CD4-positive, alpha-beta T cell treated with Interleukin-4 for 4 hours (primary cell): Measurements from ENCODE around the gene XPNPEP3.
A peak's percentile ranks its signal among the peaks of the same experiment; 100 is the strongest.
"Not testable (repeated sequence)": the region's sequence is repeated elsewhere in the genome, so short reads cannot be mapped to it uniquely, and the experiment has no call there.

Source experiments
- DNase-seq: peaks from one replicate; pipeline ENCODE4 v3.0.0-alpha.2; 2020

Gene XPNPEP3

DNA sequence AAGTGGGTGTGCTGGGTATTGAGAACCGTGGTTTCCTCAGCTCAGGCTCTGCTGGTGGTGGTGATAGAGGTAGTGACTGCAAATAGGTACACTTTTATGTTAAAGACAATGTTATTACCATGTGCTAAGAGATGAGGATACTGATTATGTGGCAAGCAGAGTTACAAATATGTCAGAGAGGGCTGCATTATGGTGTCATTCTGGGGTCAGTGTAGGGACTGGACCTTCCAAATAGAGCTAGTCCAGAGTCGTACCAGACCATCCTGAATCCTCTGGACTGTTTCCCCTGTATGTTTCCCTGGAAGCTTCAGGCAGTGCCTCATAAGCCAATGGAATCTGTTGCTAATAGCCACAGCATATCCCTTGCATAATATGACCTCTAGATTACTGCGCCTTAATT, 5.1 kb downstream of the XPNPEP3 start, which contains the start of gene DNAJB7:
Gene DNAJB7, minus strand, starts transcription at position 101 of the 400 bp plus-strand sequence. CDS start 119 bp downstream, outside the sequence.
- DNase-seq = no peak

DNA sequence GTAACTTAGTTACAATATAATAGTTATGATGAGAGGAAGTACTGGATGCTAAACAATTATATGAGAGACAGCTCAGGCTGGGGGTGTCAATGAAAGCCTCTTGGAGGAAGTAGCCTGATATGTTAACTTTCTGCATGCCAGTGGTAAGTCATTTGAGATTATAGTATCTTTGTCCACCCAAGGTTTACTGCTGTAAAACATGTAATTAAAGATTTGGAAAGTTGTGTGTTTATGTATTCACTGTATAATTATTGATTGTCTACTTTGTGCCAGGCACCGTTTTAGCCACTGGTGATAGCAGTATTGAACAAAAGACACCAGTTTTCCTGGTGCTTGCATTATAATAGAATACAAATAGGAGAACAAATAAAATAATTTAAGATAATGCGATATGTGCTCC, 5.6 kb downstream of the XPNPEP3 start:
- DNase-seq = no peak

DNA sequence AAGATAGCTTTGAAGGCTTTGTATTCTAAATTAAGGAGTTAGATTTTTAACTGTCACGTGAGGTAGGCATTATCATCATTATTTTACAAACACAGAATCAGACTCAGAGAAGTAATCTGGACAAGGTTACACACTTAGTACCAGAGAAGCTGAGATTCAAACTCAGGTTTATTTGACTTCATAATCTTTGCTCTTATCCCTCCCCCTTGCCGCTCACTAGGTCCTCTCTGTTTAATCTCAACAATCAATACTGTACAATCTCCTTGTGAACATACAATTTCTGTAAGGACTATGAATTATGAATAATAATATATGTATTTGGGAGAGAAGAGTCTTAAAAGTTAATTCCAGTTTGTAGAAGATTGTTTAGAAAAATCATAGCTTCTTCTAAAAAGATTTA, 10.2 kb downstream of the XPNPEP3 start:
- no peak for DNase-seq

- not testable (repeated sequence) for DNase-seq
Observed at GRCh38 chr22:40868379-40868778, 11.4 kb downstream of the XPNPEP3 start.

DNA sequence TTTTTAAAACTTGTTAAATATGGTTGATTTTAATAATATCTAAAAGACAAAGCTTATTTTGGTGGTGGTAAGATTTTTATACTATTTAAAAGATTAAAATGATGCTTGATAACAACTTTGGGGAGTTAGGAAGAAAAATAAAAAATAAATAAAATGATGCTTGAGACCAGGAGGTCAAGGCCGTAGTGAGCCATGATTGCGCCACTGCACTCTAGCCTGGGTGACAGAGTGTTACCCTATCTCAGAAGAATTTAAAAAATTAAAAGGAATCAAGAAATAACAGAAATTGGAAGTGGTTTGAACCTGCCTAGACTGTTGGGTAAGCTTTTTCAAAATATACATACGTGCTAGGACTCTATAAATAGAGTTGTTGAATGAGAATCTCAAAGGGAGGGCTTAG, 17.1 kb downstream of the XPNPEP3 start:
- DNase-seq = no peak

DNA sequence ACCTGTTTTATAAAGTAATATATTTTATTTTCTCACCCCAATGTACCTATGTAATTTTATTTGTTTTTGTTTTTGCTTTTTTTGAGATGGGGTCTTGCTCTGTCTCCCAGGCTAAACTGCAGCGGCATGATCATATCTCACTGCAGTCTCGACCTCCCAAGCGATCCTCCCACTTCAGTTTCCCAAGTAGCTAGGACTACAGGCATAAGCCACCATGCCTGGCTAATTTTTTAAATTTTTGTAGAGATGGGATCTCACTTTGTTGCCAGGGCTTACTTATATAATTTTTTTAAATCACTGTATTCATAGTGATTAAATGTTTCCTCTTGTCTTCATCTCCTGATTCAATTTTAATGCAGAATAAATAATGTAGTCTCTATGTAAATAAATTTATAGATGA, 18.2 kb downstream of the XPNPEP3 start:
- DNase-seq = no peak

DNA sequence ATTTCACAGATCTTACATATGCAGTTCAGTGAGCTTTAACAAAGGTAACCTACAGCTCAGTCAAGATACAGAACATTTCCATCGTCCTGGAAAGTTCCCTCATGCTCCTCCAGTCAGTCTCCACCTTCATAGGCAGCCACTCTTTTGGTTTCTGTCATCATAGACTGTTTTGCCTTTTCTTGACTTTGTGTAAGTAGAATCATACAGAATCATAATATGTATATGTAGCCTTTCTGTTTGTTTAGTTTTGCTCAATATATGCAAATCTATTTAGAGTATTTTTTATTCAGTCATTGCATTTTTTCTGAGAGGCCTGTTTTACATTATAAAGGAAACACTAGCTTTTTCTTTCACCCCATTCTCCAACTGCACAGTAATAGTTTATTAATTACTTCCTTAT, 20.0 kb downstream of the XPNPEP3 start:
- no peak for DNase-seq

DNA sequence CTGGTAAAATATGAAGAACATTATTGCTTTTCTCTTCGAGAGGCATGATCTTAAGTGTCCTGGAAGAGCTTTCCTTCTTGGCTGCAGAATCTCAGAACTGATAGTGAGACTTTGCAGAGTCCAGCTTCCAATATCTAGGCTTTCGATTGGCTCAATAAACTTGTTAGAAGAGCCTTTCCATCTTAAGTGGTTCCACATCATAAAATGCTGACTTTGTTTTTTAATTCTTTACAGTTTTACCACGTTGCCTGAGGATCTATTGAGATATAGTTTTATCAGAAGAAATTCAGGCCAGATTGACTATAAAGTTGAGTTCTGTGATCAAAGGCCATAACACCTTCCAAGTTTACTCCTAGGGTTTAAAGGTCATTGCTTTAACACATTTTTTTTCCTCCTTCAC, 20.5 kb downstream of the XPNPEP3 start:
- no peak for DNase-seq

DNA sequence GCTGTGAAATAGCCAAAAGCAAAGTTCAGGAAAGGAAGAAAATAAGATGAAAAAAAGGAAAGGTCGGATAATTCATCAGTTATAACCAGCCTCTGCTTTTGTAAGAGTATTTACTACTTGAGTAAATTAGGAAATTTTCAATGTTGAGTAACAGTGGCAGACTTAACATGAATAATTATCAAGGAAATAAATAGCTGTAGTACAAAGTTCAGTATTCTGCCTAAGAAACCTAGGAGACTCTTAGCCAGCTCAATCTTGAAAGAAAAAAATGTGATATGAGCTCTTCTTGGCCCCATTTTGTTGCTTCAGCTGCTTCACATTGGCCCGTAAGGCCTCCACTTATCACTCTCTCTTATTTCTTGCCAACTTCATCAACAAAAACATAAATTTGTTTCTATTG, 22.0 kb downstream of the XPNPEP3 start:
- DNase-seq = no peak

DNA sequence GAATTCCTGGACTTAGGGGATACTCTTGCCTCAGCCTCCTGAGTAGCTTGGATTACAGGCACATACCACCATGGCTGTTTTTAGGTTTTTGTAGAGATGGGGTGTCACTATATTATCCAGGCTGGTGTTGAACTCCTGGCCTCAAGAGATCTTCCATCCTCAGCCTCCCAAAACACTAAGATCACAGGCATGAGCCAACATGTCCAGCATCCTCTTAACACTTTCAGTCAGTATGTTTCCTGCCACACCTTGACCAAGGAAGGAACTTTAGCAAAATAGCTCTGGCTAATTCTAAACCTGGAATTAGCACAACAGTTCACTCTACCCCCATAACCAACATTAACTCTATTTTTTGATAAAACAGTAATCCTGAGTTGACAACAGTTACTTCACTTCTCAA, 32.2 kb downstream of the XPNPEP3 start:
- no peak for DNase-seq

DNA sequence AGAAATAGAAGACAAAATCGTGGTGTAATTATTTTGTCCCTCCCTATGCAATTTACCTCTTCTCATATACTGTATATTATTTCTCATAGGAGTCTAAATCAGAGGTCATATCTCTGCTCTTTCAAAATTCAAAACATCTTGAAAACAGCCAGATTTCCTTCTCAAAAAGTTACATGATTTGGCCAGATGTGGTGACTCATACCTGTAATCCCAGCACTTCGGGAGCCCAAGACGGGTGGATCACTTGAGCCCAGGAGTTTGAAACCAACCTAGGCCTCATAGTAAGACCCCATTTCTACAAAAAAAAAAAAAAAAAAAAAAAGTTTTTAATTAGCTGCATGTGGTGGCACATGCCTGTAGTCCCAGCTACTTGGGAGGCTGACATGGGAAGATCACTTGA, 33.9 kb downstream of the XPNPEP3 start:
- DNase-seq = no peak

DNA sequence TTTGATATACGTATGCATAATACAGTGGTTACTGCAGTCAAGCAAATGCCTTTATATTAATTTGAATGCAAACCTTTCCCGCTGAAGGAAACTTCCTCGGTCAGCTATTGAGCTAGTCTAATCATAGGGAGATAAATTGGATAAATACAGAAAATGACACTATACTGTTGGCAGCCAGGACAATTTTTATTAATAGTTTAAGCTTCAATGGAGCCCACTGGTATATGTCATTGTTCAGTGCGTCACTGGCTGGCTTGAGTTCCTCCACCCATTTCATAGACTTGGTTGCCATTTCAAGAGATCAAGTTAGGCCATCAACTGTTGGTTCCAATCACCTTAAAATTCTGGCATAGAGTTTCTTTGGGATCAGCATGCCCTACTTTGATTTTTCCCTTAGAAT, 37.5 kb downstream of the XPNPEP3 start:
- no peak for DNase-seq

- DNase-seq = peak; percentile 66
Observed at GRCh38 chr22:40898850-40899357, 42.0 kb downstream of the XPNPEP3 start.

GRCh38 chr22:40904101-40904500, 47.2 kb downstream of the XPNPEP3 start:
- no peak for DNase-seq

DNA sequence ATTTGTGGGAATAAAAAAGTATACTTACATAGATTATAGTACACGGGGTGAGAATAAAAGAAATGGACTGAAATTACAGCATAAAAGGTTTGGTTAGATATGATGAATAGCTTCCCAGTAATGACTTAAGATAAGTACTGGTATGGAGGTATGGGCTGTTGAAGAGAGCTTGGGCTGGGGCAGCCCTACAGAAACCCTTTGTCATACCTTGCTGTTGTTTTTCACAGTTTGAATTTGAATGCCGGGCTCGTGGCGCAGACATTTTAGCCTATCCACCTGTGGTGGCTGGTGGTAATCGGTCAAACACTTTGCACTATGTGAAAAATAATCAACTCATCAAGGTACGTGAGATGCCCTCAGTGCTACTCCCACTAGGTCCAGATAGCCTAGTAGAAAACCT, 51.9 kb downstream of the XPNPEP3 start:
- no peak for DNase-seq

- no peak for DNase-seq
Observed at GRCh38 chr22:40911772-40912171, 54.8 kb downstream of the XPNPEP3 start.

DNA sequence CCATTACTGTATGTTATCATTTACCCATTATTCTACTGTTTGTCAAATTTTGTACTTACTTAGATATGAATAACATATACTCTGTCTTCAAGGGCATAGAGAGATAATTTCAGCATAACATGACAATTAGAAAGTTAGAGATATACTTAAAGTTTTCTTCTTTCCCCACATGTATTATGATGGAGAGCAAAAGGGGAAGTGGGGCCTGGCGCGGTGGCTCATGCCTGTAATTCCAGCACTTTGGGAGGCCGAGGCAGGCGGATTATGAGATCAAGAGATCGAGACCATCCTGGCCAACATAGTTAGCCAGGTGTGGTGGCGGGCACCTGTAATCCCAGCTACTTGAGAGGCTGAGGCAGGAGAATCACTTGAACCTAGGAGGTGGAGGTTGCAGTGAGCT, 56.0 kb downstream of the XPNPEP3 start:
- not testable (repeated sequence) for DNase-seq

DNA sequence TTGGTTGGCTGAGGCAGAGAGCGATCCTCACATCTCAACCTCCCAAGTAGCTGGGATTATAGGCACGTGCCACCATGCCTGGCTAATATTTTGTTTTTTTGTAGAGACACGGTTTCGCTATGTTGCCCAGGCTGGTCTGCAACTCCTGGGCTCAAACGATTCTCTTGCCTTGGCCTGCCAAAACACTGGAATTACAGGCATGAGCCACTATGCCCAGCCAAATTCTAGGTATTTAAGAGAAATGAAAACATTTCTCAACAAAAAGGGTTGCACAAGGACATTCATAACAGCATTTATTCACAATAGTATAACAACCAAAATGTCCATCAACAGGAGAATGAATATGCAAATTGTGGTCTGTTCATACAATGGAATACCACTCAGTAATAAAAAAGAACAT, 62.5 kb downstream of the XPNPEP3 start:
- DNase-seq = no peak

GRCh38 chr22:40920526-40920925, 63.6 kb downstream of the XPNPEP3 start:
- DNase-seq = no peak

DNA sequence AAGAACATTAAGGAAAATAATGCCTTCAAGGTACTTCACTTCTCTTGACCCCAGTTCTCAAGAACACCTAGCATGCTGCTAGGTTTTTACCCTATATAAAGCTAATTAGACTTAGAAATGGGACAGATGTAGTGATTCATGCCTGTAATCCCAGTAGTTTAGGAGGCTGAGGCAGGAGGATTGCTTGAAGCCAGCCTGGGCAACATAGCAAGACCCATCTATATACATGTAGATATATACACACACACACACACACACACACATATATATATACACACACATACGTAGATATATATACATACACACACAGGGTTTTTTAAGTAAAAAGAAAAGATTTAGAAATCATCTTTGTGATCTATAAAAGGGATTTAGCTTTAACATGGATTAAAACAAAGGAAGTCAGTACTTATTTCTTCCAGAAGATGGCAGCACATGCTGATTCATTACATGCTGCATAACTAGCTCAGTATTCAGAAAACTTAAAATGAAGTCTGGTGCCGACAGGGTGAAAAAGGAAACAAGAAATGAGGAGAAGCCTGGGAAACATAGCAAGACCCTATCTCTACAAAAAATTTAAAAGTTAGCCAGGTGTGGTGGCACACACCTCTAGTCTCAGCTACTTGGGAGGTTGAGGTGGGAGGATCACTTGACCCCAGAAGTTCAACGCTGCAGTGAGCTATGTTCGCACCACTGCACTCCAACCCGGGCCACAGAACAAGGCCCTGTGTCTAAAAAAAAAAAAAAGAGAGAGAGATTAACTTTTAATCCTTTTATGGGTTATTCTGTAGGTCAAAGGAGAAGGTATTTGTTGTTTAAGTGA, 65.7 kb downstream of the XPNPEP3 start:
- peak; percentile 76 for DNase-seq

- DNase-seq = no peak
Observed at GRCh38 chr22:40928657-40929056, 71.7 kb downstream of the XPNPEP3 start.

GRCh38 chr22:40932396-40932795, 75.4 kb downstream of the XPNPEP3 start:
- no peak for DNase-seq

DNA sequence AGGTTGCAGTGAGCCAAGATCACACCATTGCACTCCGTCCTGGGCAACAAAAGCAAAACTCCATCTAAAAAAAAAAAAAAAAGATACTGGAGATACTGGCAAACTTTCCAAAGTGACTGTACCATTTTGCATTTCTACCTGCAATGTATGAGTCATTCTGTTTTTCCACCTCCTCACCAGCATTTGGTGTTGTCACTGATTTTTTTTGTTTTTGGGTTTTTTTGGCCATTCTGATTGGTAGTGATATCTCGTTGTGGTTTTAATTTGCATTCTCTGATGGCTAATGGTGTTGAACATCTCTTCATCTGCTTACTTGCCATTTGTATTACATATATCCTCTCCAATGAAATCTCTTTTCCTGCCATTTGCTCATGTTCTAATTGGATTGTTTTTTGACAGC, 82.3 kb downstream of the XPNPEP3 start:
- peak; percentile 32 for DNase-seq

GRCh38 chr22:40950962-40951794, 94.2 kb downstream of the XPNPEP3 start, which contains the start of gene RBX1:
RBX1 (plus strand) TSS chr22:40951378; CDS start chr22:40951399, 21 bp downstream.
- peak; percentile 99 for DNase-seq
